Measurements from ENCODE around the gene KIAA1671. TPM values are rescaled to one million over a fixed set of nuclear protein-coding genes. Genes with fewer than 3 reads are reported as not detected.

Gene KIAA1671
- total RNA-seq, 3 donors from 2014 or later = 71.3 to 131 (median 88.9) TPM

DNA sequence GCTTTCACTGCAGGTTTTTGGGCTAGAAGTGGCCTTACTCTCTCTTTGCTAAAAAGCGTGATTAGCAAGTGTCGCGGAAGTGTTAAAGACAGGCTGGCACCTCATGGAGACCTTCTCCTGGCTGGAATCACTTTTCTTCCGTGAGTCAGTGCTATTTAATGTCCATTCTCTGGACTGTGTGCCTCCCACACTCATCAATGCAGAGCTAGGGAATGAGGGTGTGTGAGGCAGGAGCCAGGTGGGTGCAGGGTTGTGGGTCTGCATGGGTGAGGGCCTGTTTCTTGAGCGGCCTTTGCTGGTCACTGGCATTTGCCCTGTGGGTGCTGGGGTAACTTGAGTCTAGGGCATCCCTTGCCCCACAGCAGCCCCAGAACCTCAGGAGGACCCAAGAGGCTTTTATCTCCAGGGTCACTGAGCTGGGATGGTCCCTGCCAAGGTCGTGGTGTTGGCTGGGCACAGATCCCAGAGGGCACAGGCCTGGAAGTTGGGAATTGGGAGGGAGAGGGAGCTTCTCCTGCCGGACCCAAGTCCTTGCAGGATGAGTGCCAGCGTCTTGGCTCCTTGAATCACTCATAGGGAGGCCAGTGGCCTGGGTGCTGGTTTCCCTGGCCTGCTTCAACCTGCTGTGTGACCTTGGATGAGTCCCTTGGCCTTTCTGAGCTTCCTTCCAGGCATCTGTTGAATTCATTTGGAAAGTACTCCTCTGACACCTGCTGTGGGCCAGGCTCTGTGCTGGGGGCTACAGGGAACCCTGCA, 30.0 kb downstream of the KIAA1671 start:
- TF ChIP-seq CTCF (IDR thresholded peaks at IDR 0.05) = no peak
- ATAC-seq = no peak
- intact Hi-C loops (cut with DNase I, micrococcal nuclease) = no loop called here
- Histone ChIP-seq H3K9me3 (no peaks in the 10 kb centered on the region), H3K36me3 (ENCODE audit: low read depth) (no peaks in the 10 kb centered on the region), H3K4me1 (ENCODE audit: low read depth) (peaks cover 11% of the 10 kb centered on the region), H3K4me3 (no peak overlapping the region)
- no peak for DNase-seq

- no peaks in the 10 kb centered on the region for H3K36me3 ChIP-seq (ENCODE audit: low read depth)
- intact Hi-C loops (cut with DNase I, micrococcal nuclease) = no loop called here
- H3K4me1 ChIP-seq (ENCODE audit: low read depth) = peaks cover 5% of the 10 kb centered on the region
- no peak overlapping the region for H3K4me3 ChIP-seq
- ATAC-seq (no peak), DNase-seq (no peak)
- no peaks in the 10 kb centered on the region for H3K9me3 ChIP-seq
- no peak for TF ChIP-seq CTCF (IDR thresholded peaks at IDR 0.05)
Measured at GRCh38 chr22:24983151-24983550, 30.6 kb downstream of the KIAA1671 start.

GRCh38 chr22:24984122-24984521, 31.6 kb downstream of the KIAA1671 start:
- ATAC-seq = no peak
- intact Hi-C loops (cut with DNase I, micrococcal nuclease) = no loop called here
- H3K36me3 ChIP-seq (ENCODE audit: low read depth) = no peaks in the 10 kb centered on the region

DNA sequence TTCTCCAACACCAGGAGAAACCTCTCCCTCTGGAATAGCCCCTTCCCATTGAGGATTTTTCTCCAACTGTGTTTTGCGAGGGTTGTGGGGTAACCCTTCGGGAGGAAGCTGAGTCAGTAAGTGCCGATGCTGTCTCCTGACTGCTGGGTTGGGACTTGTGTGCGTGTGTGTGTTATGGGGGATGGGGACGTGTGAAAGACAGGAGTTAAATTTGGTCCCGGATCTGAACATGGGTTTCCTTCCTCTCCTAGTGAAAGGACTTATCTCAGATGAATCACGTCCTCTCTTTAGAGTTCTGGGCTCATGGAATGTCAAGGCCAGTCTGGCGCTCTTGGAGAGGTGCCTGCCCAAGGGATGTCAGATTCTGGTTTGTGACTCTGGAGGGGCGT, 33.3 kb downstream of the KIAA1671 start:
- no peak for TF ChIP-seq CTCF (IDR thresholded peaks at IDR 0.05)
- DNase-seq (no peak), ATAC-seq (no peak)
- Histone ChIP-seq H3K4me3 (no peak overlapping the region), H3K9me3 (no peaks in the 10 kb centered on the region), H3K4me1 (ENCODE audit: low read depth) (peaks cover 8% of the 10 kb centered on the region), H3K36me3 (ENCODE audit: low read depth) (no peaks in the 10 kb centered on the region)
- intact Hi-C loops (cut with DNase I, micrococcal nuclease) = no loop called here

More at GRCh38 chr22:24984122-24984521, 31.6 kb downstream of the KIAA1671 start:
- no peak for DNase-seq
- Histone ChIP-seq H3K4me1 (ENCODE audit: low read depth) (no peaks in the 10 kb centered on the region), H3K4me3 (no peak overlapping the region), H3K9me3 (no peaks in the 10 kb centered on the region)
- no peak for TF ChIP-seq CTCF (IDR thresholded peaks at IDR 0.05)

DNA sequence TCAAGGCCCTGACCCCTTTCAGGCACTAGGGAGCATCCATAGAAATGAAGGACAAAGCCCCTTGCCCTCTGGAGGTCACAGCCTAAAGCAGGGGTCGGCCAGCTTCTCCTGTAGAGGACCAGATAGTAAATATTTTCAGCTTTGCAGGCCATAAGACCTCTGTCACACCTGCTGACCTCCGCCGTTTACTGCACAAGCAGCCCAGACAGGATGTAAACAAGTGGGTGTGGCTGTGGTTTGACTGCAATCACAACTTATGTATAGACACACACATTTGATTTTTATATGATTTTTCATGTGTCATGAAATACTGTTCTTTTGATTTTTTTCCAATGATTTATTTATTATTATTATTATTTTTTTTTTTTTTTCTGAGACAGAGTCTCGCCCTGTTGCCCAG, 34.3 kb downstream of the KIAA1671 start:
- peak; percentile 56 for ATAC-seq
- Histone ChIP-seq H3K4me1 (ENCODE audit: low read depth) (peaks cover 17% of the 10 kb centered on the region), H3K4me3 (no peak overlapping the region), H3K36me3 (ENCODE audit: low read depth) (no peaks in the 10 kb centered on the region), H3K9me3 (no peaks in the 10 kb centered on the region)
- intact Hi-C loops (cut with DNase I, micrococcal nuclease) = no loop called here
- TF ChIP-seq CTCF (IDR thresholded peaks at IDR 0.05) = no peak
- DNase-seq = peak in 1 of 3 donors; percentile 61
